K562 (cell line): ENCODE results near the gene FKBP8. TPM values are rescaled to one million over a fixed set of nuclear protein-coding genes. Genes with fewer than 3 reads are reported as not detected.

Experiments used
- ARID4B ChIP-seq: sonication (generic); formaldehyde crosslinking; IDR thresholded peaks from 2 replicates; pipeline ENCODE4 v1.8.0; 2022; ENCODE audit warnings: mild to moderate bottlenecking, missing genetic modification reagents
- GATAD2B ChIP-seq: fragments of 450-650 bp; IDR thresholded peaks from 2 replicates; pipeline ENCODE4 v1.6.1; 2017; ENCODE audit warnings: mild to moderate bottlenecking, borderline replicate concordance
- GTF3C2 ChIP-seq: IDR thresholded peaks from 3 replicates; pipeline ENCODE4 v1.6.1; 2011; ENCODE audit warnings: borderline replicate concordance, mild to moderate bottlenecking, moderate library complexity; ENCODE audit not compliant: insufficient read length; ENCODE audit errors: extremely low read depth
- HDAC1 ChIP-seq, 2 experiments: fragments of 450-650 bp; IDR thresholded peaks; 2 replicates each; pipeline ENCODE4 v1.6.1; 2016 to 2017; ENCODE audit warnings: inconsistent platforms in 1 of 2, mild to moderate bottlenecking in 1 of 2, moderate library complexity in 1 of 2
- MTF1 ChIP-seq: fragments of 250-450 bp; sonication (Bioruptor Pico); IDR thresholded peaks from 2 replicates; pipeline ENCODE4 v1.9.0; 2021; ENCODE audit warnings: moderate library complexity, mild to moderate bottlenecking, inconsistent platforms, borderline replicate concordance
- SRSF3 ChIP-seq: fragments of 200-400 bp; formaldehyde crosslinking; IDR thresholded peaks from 2 replicates; pipeline ENCODE4 v1.6.1; 2016; ENCODE audit warnings: mild to moderate bottlenecking, low read length, moderate library complexity; ENCODE audit not compliant: insufficient read depth
- ZNF253 ChIP-seq: fragments of 250-450 bp; sonication (Bioruptor Pico); conservative IDR thresholded peaks from 2 replicates; pipeline ENCODE4 v1.6.1; 2021; ENCODE audit warnings: mild to moderate bottlenecking
- ZNF354B ChIP-seq: fragments of 250-450 bp; sonication (Bioruptor Pico); IDR thresholded peaks from 2 replicates; pipeline ENCODE4 v1.4.0; 2020
- ZNF431 ChIP-seq: sonication (generic); formaldehyde crosslinking; IDR thresholded peaks from 2 replicates; pipeline ENCODE4 v1.8.0; 2022; ENCODE audit warnings: mild to moderate bottlenecking, missing genetic modification reagents
- polyA plus RNA-seq, 8 experiments: library from polyadenylated mRNA; depleted of rRNA in 4 of 8; stranded (reverse) in 5 of 8; unstranded in 3 of 8; fragments of >200 nt; fragmentation: Nextera tagmentation in 2 of 8; fragmentation: Illumina TruSeq in 1 of 8; extraction: Ambion mirVana in 2 of 8; extraction: Trizol in 1 of 8; gene quantifications; 2 replicates each; pipeline versions ENCODE4 v1.2.1 to v1.2.3, GENCODE V29; 2011 to 2014; ENCODE audit warnings: inconsistent platforms in 1 of 8, missing spikeins in 1 of 8
- total RNA-seq, 7 experiments: library from RNA; depleted of rRNA in 6 of 7; stranded (reverse); fragments of >200 nt in 6 of 7; fragmentation: Illumina TruSeq in 2 of 7; extraction: Trizol in 2 of 7; gene quantifications; 2 replicates each; pipeline versions ENCODE4 v1.2.1 to v1.2.3, GENCODE V29; 2011 to 2021; ENCODE audit warnings: low replicate concordance in 1 of 7
- TF ChIP-seq, protein P1 (sequence below): fragments of 250-450 bp; sonication (Bioruptor Pico); IDR thresholded peaks from 2 replicates; pipeline ENCODE4 v1.4.0; 2020; ENCODE audit warnings: mild to moderate bottlenecking, moderate library complexity, borderline replicate concordance
- TF ChIP-seq, protein P2 (sequence below): fragments of 250-450 bp; sonication (Bioruptor Pico); IDR thresholded peaks from 2 replicates; pipeline ENCODE4 v1.5.0; 2021; ENCODE audit warnings: mild to moderate bottlenecking, moderate library complexity

FKBP8 gene
- total and polyA plus RNA-seq, 9 of the 15 experiments (the other 6 are each of a cell fraction or from before 2014, with no cell fraction given), result 0.46 to 236 (median 104) TPM

GRCh38 chr19:18521692-18522123 is 21.7 kb downstream of the FKBP8 start, which contains the start of gene ELL (continued):
- TF ChIP-seq ARID4B, result no peak; the same call in 1 of the 2 replicates
- TF ChIP-seq, protein P1, sequence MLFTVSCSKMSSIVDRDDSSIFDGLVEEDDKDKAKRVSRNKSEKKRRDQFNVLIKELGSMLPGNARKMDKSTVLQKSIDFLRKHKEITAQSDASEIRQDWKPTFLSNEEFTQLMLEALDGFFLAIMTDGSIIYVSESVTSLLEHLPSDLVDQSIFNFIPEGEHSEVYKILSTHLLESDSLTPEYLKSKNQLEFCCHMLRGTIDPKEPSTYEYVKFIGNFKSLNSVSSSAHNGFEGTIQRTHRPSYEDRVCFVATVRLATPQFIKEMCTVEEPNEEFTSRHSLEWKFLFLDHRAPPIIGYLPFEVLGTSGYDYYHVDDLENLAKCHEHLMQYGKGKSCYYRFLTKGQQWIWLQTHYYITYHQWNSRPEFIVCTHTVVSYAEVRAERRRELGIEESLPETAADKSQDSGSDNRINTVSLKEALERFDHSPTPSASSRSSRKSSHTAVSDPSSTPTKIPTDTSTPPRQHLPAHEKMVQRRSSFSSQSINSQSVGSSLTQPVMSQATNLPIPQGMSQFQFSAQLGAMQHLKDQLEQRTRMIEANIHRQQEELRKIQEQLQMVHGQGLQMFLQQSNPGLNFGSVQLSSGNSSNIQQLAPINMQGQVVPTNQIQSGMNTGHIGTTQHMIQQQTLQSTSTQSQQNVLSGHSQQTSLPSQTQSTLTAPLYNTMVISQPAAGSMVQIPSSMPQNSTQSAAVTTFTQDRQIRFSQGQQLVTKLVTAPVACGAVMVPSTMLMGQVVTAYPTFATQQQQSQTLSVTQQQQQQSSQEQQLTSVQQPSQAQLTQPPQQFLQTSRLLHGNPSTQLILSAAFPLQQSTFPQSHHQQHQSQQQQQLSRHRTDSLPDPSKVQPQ, result no peak
- TF ChIP-seq ZNF354B (CRISPR knock-in tag), result no peak
- no peak for TF ChIP-seq MTF1 (CRISPR knock-in tag)
- no peak for TF ChIP-seq SRSF3
- TF ChIP-seq ZNF253 (CRISPR knock-in tag), result no peak
- TF ChIP-seq, protein P2, sequence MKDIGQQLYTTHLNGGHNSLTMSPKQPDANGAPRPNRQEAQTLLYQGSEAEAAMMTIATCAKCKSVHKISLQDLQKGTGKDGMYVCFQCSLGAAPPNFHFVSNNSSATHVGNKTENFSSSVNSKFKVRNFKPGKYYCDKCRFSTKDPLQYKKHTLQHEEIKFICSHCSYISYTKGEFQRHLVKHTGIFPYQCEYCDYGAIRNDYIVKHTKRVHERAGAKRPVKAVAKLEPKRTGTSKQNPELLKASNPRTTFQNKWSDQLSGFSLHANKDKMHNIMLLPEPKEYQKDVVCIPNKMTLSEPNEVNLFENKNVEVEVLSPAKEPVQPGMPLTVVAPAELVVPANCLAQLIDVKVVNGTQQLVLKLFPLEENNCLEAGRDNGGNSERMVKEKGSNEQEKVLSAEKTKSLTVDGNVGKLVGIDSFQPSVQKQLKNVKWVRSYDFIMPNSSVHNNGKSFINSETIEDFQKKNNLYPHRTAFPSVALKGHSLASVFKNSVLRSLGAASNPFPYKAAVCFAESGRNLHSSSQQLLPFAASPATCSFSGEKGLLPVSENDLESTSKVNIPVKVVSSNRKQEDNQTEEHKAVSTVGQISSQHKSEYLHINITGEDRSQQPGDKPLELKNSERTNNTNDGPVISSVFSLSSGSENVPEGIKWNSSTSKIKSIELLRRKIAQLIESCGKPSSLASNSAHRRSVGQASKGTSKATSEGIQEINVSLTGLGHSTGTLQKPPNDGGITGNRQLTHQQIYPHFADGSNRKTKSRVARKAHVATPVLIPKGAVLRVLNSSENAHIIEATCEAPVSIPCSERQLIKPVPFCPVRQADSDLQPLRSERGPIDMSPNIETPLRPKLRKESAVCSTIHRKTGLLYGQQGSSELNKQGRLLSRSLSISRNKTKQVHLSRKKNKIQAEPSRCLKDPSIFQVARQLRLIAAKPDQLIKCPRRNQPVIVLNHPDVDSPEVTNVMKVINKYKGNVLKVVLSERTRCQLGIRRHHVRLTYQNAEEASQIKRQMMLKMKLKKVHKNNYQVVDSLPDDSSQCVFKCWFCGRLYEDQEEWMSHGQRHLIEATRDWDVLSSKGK (CRISPR knock-in tag), result no peak
- no peak for TF ChIP-seq GATAD2B
- TF ChIP-seq HDAC1 (IDR thresholded peaks at IDR 0.05), result peak in 1 of 2 experiments; percentile 85; a peak in 2 of 4 replicates
- TF ChIP-seq GTF3C2, result no peak
- no peak for TF ChIP-seq ZNF431 (CRISPR knock-in tag)
